ENCODE measurements around the gene MLST8.

The MLST8 gene

GRCh38 chr16:2180962-2181923, 24.0 kb upstream of the MLST8 start:
- H3K9ac ChIP-seq (ENCODE audit: low read length) = no peak overlapping the region
- no peaks in the 10 kb centered on the region for H4K20me1 ChIP-seq (ENCODE audit: insufficient read depth, low read length)
- H3K27me3 ChIP-seq (replicated peaks; ENCODE audit: insufficient read depth, low read length) = peaks cover 20% of the 10 kb centered on the region
- H3K4me2 ChIP-seq (ENCODE audit: low read depth, low read length) = no peak overlapping the region
- TF ChIP-seq CTCF (IDR thresholded peaks at IDR 0.05; ENCODE audit: low read length) (no peak), EZH2 (optimal IDR thresholded peaks at IDR 0.05; ENCODE audit: low read depth, low read length) (no peak), EZH2phosphoT487 (IDR thresholded peaks at IDR 0.05; ENCODE audit: low read length) (no peak)
- DNase-seq = no peak
- no peaks in the 10 kb centered on the region for H3F3A ChIP-seq (ENCODE audit: insufficient read depth, low read length)
- H3K79me2 ChIP-seq (ENCODE audit: low read length) = no peaks in the 10 kb centered on the region
- H3K27ac ChIP-seq (ENCODE audit: low read length) = no peak overlapping the region
- no peak overlapping the region for H2AFZ ChIP-seq (ENCODE audit: low read length)
- H3K36me3 ChIP-seq (replicated peaks; ENCODE audit: insufficient read depth, low read length) = no peaks in the 10 kb centered on the region
- H3K4me3 ChIP-seq (ENCODE audit: low read length) = no peak overlapping the region
- H3K9me2 ChIP-seq (replicated peaks; ENCODE audit: insufficient read depth, low read length) = no peaks in the 10 kb centered on the region
- no peaks in the 10 kb centered on the region for H3K9me3 ChIP-seq (replicated peaks; ENCODE audit: insufficient read depth, low read length)
- no peaks in the 10 kb centered on the region for H3K4me1 ChIP-seq (ENCODE audit: low read length)

- no peak for TF ChIP-seq CTCF (IDR thresholded peaks at IDR 0.05; ENCODE audit: low read length)
- no peak for TF ChIP-seq EZH2phosphoT487 (IDR thresholded peaks at IDR 0.05; ENCODE audit: low read length)
- TF ChIP-seq EZH2 (optimal IDR thresholded peaks at IDR 0.05; ENCODE audit: low read depth, low read length) = no peak
- Histone ChIP-seq H3K27ac (ENCODE audit: low read length) (no peak overlapping the region), H3K4me1 (ENCODE audit: low read length) (no peaks in the 10 kb centered on the region), H3K27me3 (replicated peaks; ENCODE audit: insufficient read depth, low read length) (peaks cover 27% of the 10 kb centered on the region), H3K79me2 (ENCODE audit: low read length) (no peaks in the 10 kb centered on the region), H3F3A (ENCODE audit: insufficient read depth, low read length) (no peaks in the 10 kb centered on the region), H3K4me3 (ENCODE audit: low read length) (no peak overlapping the region), H3K9me3 (replicated peaks; ENCODE audit: insufficient read depth, low read length) (no peaks in the 10 kb centered on the region), H4K20me1 (ENCODE audit: insufficient read depth, low read length) (no peaks in the 10 kb centered on the region), H3K9ac (ENCODE audit: low read length) (no peak overlapping the region), H2AFZ (ENCODE audit: low read length) (no peak overlapping the region), H3K4me2 (ENCODE audit: low read depth, low read length) (no peak overlapping the region), H3K36me3 (replicated peaks; ENCODE audit: insufficient read depth, low read length) (no peaks in the 10 kb centered on the region), H3K9me2 (replicated peaks; ENCODE audit: insufficient read depth, low read length) (no peaks in the 10 kb centered on the region)
- no peak for DNase-seq
These were observed 23.3 kb upstream of the MLST8 start for GRCh38 chr16:2181952-2182351.

- no peaks in the 10 kb centered on the region for H3K9me2 ChIP-seq (replicated peaks; ENCODE audit: insufficient read depth, low read length)
- H3K27ac ChIP-seq (ENCODE audit: low read length) = no peak overlapping the region
- DNase-seq = no peak
- H3K4me1 ChIP-seq (ENCODE audit: low read length) = no peaks in the 10 kb centered on the region
- H3K4me2 ChIP-seq (ENCODE audit: low read depth, low read length) = no peak overlapping the region
- H2AFZ ChIP-seq (ENCODE audit: low read length) = no peak overlapping the region
- TF ChIP-seq EZH2 (optimal IDR thresholded peaks at IDR 0.05; ENCODE audit: low read depth, low read length) = no peak
- no peak for TF ChIP-seq CTCF (IDR thresholded peaks at IDR 0.05; ENCODE audit: low read length)
- no peak for TF ChIP-seq EZH2phosphoT487 (IDR thresholded peaks at IDR 0.05; ENCODE audit: low read length)
- H3K9ac ChIP-seq (ENCODE audit: low read length) = no peak overlapping the region
- H3K4me3 ChIP-seq (ENCODE audit: low read length) = no peak overlapping the region
- no peaks in the 10 kb centered on the region for H3K79me2 ChIP-seq (ENCODE audit: low read length)
- H3F3A ChIP-seq (ENCODE audit: insufficient read depth, low read length) = no peaks in the 10 kb centered on the region
- H3K36me3 ChIP-seq (replicated peaks; ENCODE audit: insufficient read depth, low read length) = no peaks in the 10 kb centered on the region
- no peaks in the 10 kb centered on the region for H4K20me1 ChIP-seq (ENCODE audit: insufficient read depth, low read length)
- no peaks in the 10 kb centered on the region for H3K9me3 ChIP-seq (replicated peaks; ENCODE audit: insufficient read depth, low read length)
- peaks cover 44% of the 10 kb centered on the region for H3K27me3 ChIP-seq (replicated peaks; ENCODE audit: insufficient read depth, low read length)
These were observed 21.6 kb upstream of the MLST8 start for GRCh38 chr16:2183671-2184070.
